Right ventricle myocardium inferior (tissue), 1 donor: ENCODE data around the gene RIN3. TPM values are rescaled to one million over a fixed set of nuclear protein-coding genes. Genes with fewer than 3 reads are reported as not detected.
"Not testable (repeated sequence)": the region's sequence is repeated elsewhere in the genome, so short reads cannot be mapped to it uniquely, and the experiment has no call there.

ENCODE experiments used
- ATAC-seq: fragments of 200-7000 bp; cut with Tn5 transposase; one replicate; pipeline ENCODE4 v1.9.1; 2020; ENCODE audit warnings: mild to moderate bottlenecking, moderate library complexity
- DNase-seq: peaks from one replicate; pipeline ENCODE4 v3.0.0; 2021; ENCODE audit errors: missing footprints
- intact Hi-C: fragments of 100-400 bp; cut with DNase I; formaldehyde crosslinking; loops from one replicate; pipeline ENCODE4 v1.11.0; 2022
- total RNA-seq: library from RNA; stranded (reverse); fragmentation: NEBNext Ultra II Directional; extraction: Animal tissue kit (Norgen Biotek cat#: 25700); gene quantifications from one replicate; pipeline ENCODE4 v1.2.1, GENCODE V29; 2021
- donor health status: DM: no; HTN: yes; CAD: no; lungs with severe emphysema.

Gene RIN3
- total RNA-seq, 1 donor from 2014 or later = 13.0 TPM

GRCh38 chr14:92520102-92521057 is 6.8 kb downstream of the RIN3 start:
- intact Hi-C loops = no loop called here
- DNase-seq = no peak
- ATAC-seq = no peak

GRCh38 chr14:92521058-92521415 is 7.5 kb downstream of the RIN3 start:
- DNase-seq = no peak
- no peak for ATAC-seq
- intact Hi-C loops = no loop called here

- DNase-seq (no peak), ATAC-seq (no peak)
Observed at GRCh38 chr14:92523752-92524151, 10.2 kb downstream of the RIN3 start.

GRCh38 chr14:92524602-92525185 is 11.1 kb downstream of the RIN3 start:
- DNase-seq (no peak), ATAC-seq (no peak)
- intact Hi-C loops = no loop called here

More at GRCh38 chr14:92523752-92524151, 10.2 kb downstream of the RIN3 start:
- intact Hi-C loops = no loop called here

- intact Hi-C loops = no loop called here
- DNase-seq (no peak), ATAC-seq (peak; percentile 40)
Observed at GRCh38 chr14:92525322-92526095, 11.9 kb downstream of the RIN3 start.

- ATAC-seq = no peak
- DNase-seq = no peak
- intact Hi-C loops = no loop called here
Observed at GRCh38 chr14:92527721-92528120, 14.1 kb downstream of the RIN3 start.

- intact Hi-C loops = no loop called here
- DNase-seq (no peak), ATAC-seq (no peak)
Observed at GRCh38 chr14:92528486-92529100, 15.0 kb downstream of the RIN3 start.

GRCh38 chr14:92529903-92530302 is 16.3 kb downstream of the RIN3 start:
- no peak for DNase-seq
- intact Hi-C loops = no loop called here
- ATAC-seq = no peak

GRCh38 chr14:92531106-92531873 is 17.7 kb downstream of the RIN3 start:
- intact Hi-C loops = no loop called here
- ATAC-seq (peak; percentile 26), DNase-seq (no peak)

GRCh38 chr14:92532490-92533163 is 19.0 kb downstream of the RIN3 start:
- DNase-seq = no peak
- intact Hi-C loops = no loop called here
- no peak for ATAC-seq

GRCh38 chr14:92534932-92535643 is 21.5 kb downstream of the RIN3 start:
- DNase-seq (no peak), ATAC-seq (no peak)
- intact Hi-C loops = no loop called here

- ATAC-seq, intact Hi-C loops: not testable (repeated sequence)
Observed at GRCh38 chr14:92536231-92536630, 22.6 kb downstream of the RIN3 start.

GRCh38 chr14:92538412-92538985 is 24.9 kb downstream of the RIN3 start:
- intact Hi-C loops = no loop called here
- ATAC-seq (no peak), DNase-seq (no peak)

More at GRCh38 chr14:92536231-92536630, 22.6 kb downstream of the RIN3 start:
- not testable (repeated sequence) for DNase-seq

- intact Hi-C loops = no loop called here
- ATAC-seq (no peak), DNase-seq (no peak)
Observed at GRCh38 chr14:92539419-92539818, 25.8 kb downstream of the RIN3 start.

GRCh38 chr14:92539875-92540274 is 26.3 kb downstream of the RIN3 start:
- DNase-seq = no peak
- intact Hi-C loops = loop anchor here (5.0 kb wide), 1 partner anchor 63 kb away; no protein-coding TSS in a partner anchor
- ATAC-seq = peak; percentile 42

- peak; percentile 93 for DNase-seq
- ATAC-seq = peak; percentile 95
- intact Hi-C loops = loop anchor here (5.0 kb wide), 1 partner anchor 63 kb away; no protein-coding TSS in a partner anchor
Observed at GRCh38 chr14:92540472-92541048, 27.0 kb downstream of the RIN3 start.
